ENCODE results near the gene ATP1A4.

The ATP1A4 gene

DNA sequence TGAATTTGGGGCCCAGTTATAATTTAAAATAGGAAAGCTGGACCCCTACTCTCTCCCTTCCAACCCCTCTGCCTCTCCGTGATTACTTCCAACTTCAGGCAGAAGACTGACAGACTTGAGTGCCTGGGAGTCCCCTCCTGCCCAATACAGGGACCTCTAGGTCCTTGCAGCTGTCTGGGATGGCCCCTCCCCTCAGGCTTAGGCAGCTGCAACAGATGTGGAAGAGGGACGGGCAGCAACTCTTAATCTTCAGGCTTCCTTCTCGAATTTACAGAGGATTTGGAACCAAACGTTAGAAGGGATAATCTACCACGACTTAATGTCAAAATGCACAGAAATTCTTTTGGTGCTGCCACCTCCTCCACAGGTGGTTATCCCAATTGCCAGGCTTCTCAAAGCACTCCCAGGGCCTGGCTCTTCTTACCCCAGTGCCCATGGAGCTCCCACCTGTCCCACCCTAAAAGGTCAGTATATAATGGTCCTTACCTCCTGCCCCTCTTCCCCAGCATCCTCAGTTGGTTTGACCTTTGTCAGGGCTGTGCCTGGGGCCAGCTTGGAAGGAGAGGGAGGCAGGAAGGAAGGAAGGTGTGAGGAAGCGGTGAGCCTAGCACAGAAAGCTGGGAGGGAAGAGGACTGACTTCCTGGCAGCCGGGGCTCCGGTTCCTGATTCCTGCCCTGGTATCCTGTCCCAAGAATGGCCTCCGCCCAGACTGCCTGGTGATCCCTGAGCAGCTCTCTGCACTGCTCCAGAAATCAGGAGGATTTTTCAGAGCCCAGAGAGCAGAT is 56.6 kb downstream of the ATP1A4 start:
- DNase-seq = no peak

DNA sequence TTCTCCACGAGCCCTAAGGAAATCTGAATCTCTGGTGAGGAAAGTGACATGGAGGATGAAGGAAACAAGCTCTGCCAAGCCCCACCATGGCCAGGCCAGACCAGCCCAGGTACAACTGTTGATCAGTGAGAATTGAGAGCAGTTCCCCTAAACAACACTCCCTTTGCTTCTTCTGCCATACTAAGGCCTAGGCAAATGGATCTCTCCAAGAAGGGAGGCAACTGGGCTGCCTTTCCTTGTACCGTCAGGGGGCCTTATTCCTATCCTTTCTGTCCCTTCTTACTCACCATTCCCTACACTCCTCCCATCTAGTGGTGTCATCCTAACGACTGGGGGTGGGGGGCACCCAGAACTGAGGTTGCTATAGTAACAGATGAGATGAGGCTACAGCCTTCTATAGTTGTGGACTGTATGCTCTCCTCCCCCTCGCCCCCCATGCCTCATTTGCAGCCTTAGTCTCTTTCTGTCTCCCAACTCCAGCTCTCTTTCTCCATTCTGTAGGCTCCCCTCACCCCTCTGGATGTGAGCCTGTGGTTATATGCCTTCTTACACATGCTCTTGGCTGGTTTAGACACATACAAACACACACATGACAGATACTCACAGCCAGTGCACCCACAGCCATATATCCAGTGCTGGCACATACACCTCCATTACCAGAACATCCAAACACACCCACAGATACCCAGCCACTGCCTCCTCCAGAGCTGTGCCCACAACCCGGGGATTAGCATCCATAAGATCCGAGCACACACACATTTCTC is 57.3 kb downstream of the ATP1A4 start:
- no peak for DNase-seq

DNA sequence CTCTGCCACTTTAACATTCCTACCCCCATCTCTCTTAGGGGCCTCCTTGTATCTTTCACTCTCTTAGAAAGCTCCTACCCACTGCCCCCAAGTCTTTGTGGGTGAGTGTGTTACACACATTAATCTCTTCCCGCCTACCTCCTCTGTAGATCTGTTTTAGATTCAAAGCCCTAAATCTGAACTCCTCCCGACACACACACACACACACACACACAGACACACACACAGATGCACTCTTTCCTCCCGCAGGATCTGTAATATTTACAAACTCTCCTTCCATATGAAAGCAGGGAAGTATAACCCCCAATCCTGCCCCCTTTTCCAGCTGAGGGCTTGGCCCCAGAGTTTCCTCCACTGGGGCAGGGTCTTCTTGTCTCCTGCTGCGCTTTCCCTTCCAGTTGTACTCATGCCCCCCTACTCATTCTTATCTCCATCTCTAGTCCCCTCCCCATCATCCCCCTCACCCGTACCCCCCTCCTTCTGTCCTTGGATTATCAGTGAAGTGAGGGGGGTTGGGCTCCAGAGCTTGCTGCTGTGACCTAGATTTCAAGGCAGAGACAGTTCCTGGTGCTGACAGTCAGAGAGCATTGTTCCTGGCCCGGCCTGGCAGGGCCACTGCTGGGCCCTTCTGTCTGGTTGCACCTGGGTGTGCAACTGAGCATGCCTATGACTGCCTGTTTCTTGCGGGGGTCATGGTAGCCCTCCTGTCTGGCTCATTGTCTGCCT is 58.1 kb downstream of the ATP1A4 start:
- no peak for DNase-seq

DNA sequence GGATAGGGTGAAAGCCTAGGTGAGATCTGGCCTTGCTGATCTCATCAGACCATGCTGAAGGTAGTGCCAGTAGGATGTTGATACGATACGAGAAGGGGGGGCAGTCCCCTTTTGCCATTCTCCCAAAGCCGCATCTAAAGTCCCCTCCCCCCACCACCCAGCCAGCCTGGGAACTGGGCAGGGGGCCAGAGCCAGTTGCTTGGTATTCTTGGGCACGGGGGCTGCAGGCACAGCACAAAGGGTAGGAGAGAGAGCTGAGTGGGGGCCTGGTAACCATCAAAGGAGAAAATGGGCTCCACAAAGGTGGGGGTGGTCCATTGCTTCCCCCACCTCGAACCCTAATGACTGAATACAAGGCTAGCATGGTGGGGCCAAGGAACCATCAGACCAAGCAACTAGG is 59.2 kb downstream of the ATP1A4 start:
- no peak for DNase-seq

DNA sequence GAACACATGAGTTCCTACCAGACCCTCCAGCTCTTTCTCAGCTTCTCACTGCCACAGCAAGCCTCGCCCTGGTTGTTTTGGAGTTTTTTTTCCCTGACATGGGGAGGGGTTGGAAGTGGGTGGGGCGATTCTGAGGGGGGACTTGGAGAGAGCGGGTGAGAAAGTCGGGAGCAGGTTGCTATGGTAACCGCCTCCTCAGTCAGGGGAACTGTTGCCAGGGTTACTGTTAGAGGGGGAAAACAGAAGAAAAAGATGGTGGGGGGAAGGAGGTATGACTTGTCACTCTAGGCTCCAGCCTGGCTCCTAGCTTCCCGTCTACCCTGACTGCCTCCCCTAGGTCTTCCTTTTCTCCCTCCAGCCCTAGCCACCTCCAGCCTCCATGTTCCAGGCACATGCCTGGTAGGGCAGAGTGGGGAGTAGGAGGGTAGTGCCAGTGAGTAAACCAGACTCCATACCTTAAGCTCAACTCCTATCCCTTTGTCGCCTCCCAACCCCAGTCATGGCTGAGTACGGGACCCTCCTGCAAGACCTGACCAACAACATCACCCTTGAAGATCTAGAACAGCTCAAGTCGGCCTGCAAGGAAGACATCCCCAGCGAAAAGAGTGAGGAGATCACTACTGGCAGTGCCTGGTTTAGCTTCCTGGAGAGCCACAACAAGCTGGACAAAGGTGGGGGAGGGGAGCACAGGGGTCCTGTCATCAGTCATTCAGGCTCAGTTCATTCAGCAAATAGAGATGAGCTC is 59.8 kb downstream of the ATP1A4 start:
- no peak for DNase-seq

DNA sequence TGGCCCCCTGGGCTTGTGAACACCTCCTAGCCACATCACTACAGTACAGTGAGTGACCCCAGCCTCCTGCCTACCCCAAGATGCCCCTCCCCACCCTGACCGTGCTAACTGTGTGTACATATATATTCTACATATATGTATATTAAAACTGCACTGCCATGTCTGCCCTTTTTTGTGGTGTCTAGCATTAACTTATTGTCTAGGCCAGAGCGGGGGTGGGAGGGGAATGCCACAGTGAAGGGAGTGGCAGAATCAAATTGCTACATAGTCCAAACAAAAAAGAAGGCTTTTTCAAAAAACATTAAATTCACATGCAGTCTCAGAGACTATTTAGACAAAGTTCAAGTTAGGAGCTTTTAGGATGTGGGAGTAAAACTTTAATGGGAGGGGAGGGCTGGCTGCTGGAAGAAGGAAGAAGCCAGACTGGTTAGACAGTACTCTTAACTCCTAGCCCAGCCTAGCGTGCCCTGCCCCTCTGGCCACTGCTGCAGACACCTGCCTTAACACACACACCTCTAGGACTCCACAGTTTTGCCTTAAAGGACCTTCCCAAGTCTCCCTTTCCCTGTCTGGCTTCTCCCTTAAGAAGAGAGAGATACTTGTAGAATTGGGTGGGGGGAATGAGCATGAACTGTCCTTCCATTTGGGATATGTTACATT is 63.2 kb downstream of the ATP1A4 start:
- no peak for DNase-seq

DNA sequence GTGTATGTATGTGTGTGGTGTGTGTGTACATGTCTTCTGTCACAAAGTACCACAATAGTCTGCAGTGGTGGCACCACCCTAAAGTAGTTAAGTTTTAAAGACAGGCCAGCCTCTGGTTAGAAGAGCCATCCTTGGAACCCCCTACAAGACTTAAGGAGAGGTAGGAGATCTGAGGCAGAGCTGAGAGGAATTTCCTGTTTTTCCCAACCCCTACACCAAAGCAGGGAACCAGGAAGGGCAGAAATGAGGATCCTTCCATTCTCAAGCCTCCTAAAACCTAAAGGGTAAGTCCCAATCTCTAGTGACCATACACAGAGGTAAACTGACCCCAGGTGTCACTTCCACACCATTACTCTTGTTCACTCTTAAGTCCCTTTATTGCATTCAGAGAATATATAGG is 64.9 kb downstream of the ATP1A4 start:
- no peak for DNase-seq

DNA sequence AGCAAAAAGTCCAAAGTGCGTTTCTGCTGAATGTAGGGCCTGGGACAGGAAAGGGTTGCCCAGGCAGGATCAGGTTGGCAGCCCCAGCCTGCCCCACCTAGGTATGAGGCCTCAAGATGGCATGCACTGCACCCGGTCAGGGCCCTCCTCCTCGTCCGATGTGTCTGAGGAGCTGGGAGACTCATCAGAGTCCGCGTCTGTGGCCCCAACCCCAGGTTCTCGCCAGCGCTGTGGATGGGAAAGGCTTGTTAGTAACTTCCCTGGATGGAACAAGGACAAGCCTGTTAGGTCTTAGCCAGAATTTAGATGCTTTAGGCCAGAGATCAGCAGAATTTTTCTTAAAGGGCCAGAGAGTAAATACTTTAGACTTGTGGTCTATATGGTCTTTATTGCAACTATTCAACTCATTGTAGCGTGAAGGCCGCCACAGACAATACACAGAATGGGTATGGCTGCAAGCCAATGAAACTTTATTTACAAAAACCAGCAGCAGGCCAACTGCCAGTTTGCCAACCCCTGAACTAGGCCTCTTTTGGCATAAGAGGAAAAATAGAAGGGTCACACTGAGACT is 66.2 kb downstream of the ATP1A4 start:
- no peak for DNase-seq

DNA sequence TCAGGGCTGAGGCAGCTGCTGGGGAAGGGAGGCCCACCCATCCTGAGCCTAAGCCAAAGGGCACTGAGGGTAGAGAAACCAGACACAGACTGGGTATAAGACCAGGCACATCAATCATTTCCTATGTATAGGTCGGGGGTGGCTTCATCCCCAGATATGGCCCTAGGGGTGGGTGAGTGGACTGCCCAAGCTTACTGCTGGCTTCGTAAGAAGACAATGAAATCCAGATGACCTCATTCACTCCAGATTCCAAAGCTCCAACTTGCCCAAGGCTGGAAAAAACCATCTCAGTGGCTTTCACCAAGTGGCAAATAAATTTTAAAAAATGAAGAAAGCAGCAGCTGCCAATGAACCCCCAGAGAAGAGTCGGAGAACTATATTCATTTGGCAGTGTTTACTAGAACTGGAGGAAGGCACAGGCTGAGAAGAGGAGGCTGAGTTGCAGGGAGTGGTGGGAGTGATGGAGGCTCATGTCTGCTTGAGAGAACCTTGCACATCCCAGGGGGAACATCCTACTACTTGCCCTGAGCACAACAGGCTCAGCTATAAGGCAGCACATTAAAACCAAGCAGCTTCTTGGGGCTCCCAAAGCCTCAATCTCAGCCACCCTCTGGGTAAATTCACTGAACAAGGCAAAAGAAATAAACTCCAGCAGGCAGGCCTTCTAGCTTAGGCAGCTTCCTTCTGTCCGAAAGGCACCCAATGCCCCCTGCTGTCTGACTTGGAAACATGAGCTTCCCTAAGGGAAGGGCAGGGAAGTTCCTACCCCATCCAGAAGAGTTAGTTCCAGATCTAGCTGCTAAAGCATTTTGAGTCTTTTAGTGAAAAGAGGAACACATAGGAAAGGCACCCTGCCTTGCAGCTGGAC is 67.9 kb downstream of the ATP1A4 start:
- DNase-seq = no peak

DNA sequence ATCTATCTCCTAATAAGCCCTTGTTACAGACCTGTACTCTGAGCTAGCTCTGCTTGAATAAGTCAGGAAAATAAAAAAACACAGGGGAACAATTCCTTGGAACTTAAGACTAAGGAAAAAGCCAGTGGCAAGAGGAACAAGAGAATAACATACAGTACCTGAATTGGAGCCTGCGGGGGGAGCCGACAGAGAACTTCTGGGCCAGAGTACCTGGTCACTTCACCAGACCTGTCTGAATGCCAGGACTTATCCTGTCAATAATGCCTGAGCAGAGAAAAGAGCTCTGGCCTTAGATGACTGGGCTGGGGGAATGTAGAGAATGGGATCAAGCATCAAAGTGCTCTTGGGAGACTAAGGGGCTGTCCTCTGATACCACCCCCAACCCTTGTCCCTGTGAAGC is 68.9 kb downstream of the ATP1A4 start:
- no peak for DNase-seq

DNA sequence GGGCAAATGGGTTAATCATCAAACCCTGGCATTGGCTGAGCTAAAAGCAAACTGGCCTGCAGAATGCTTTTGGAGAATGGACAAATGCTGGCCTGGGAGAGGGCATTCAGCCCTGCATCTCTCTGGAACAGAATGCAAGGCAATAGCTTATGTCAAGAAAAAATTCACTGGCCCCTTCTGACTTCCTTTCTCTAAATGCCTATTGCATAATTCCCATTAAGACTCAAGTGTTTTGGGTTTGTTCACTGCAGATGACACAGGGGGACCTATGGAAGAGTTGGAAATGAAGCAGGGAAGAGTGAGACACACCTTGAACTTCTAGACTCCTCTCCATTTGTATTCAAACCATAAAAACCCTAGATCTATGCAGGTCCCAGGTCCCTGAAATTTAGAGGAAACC is 69.7 kb downstream of the ATP1A4 start:
- DNase-seq = no peak

DNA sequence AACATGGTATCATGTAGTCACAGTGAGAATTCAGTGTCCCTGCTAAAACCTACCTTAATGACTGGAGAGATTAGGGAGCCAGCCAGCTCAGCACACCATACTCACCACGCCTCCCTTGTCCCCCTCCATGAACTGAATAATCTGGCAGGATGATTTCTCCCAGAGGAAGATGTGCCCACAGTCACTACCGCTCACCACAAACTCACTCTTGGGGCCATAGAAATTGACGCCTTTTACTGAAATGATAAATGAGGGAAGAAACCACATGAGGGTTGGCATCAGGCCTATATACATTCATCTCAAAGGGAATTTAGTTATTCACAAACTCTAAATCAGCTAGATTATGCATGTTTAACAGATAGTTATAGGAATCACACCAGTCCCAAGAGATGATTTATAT is 71.1 kb downstream of the ATP1A4 start:
- DNase-seq = no peak

DNA sequence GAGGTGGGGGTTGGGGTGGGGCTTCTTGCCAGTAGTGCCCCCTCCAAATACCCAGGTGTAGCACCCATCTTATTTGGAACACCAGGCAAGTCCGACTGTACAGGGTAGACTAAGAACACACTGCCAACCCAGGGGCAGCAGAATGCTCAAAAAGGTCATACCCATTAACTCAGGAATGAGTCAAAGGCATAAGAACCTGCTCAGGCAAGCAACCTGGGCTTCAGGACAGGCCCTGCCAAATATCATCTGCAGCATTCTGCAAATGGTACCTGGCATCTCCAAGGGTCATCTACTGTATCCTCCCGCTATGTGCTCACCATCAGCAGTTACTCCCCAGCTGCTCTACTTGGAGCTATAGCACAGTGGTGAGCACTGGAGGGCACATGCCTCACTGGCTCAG is 73.2 kb downstream of the ATP1A4 start:
- no peak for DNase-seq

DNA sequence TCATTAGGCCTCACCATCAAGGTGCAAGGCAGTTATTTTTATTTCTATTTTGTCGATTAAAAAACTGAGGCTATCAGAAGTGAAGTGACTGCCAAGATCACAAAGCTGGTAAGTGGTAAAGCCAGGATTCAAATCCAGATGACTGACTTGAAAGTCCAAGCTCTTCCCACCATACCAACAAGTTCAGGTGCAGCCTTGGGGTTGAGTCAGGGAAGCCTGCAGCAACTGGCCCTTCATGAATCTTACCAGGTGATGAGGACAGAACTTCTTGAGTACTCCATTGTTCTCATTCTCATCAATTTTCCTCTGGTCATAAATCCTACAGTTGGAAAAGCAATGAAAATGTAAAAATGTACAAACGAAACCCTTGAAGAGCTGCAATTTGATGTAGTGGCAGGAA is 73.9 kb downstream of the ATP1A4 start:
- no peak for DNase-seq

DNA sequence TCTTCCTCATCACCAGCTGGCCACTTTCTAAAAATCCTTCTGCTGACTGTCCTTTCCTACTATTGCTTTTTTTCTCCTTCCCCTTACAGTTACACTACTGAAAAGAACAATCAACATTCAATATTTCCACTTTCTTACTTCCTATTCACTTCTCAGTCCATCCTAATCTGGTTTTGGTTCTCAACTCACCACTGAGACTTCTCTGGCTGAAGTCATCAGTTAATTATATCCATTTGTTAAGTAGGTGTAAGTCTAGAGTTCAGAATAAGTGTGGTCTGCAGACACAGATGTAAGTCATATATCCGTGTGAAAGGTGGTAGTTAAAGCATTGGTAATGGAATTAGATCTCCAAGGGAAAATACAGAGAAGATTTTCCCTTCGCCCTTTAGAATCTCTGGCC is 75.2 kb downstream of the ATP1A4 start:
- DNase-seq = no peak

DNA sequence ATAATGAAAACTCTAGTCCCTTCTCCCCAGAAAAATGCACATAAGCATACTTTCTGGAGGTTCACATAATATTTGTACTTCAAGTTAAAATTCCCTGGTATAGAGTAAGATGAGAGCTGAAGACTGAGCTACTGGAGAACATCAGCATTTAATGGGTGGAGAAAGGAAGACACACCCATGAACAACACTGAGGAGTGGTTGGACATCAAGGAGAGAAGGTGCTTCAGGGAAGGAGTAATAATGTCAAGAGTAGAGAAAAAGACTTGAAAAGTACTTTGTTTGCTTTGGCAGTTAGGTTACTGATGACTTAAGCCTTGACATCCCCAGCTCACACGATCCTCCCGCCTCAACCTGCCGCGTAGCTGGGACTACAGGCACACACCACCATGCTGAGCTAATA is 75.6 kb downstream of the ATP1A4 start:
- no peak for DNase-seq

DNA sequence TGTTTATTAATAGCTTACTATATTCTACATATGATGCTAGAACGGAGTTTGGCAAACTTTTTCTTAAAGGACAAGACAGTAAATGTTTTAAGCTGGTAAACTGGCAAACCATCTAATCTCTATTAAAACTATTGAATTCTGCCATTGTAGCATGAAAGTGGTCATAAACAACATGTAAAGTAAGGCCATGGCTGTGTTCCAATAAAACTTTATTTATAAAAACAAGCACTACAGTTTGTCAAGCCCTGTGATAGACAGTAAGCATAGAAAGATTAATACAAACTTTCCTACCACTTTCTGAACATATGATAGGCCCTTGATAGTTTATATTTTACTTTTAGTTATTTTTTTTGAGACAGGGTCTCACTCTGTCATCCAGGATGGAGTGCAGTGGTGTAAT is 76.2 kb downstream of the ATP1A4 start:
- no peak for DNase-seq

DNA sequence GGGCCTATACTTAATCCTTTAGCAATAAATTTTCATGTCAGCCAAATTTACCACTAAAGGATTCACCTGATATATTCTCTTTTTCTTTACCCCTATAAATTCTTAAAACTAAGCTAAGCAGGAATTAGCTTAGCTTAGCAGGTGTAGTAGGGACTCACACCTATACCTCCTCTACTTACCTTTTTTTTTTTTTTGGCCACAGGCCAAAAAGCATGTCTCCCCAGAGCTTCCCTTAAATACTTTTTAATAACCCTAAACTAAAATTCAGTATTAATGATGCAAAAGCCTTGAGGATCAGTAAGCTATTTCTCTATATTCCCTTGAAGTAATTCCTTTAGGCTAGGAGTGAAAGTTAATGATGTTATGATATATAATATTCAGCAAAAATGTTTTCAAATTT is 77.0 kb downstream of the ATP1A4 start:
- no peak for DNase-seq

DNA sequence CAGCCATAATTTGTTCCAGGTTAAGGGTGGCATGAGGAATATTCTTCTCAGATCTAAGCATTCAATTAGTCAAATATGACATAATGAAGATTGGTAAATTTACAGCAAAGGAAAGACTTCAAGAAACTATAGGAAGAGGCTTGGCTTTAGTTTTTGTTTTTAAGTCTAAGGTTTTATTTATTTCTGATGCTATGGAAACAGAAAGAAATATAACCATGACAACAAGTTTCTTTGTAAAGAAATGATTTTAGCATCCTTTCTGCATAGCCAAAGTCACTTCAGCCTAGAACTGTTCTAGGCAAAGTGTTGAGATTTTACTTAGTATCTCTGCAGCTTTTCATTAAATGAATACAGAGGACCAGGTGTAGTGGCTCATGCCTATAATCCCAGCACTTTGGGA is 81.5 kb downstream of the ATP1A4 start:
- DNase-seq = no peak

All from CD4-positive, alpha-beta T cell treated with Interleukin-4 for 1 hour (primary cell).